ENCODE measurements around the gene CADM2.

Gene CADM2

GRCh38 chr3:85554153-85554552, 595.4 kb downstream of the CADM2 start:
- Mint-ChIP-seq H3K27ac (no peak overlapping the region), H3K36me3 (ENCODE audit: low read depth) (no peaks in the 10 kb centered on the region)

GRCh38 chr3:85560088-85560785, 601.4 kb downstream of the CADM2 start:
- H3K4me3 Mint-ChIP-seq = no peak overlapping the region
- no peaks in the 10 kb centered on the region for H3K36me3 Mint-ChIP-seq (ENCODE audit: low read depth)
- no peaks in the 10 kb centered on the region for H3K27me3 Mint-ChIP-seq (ENCODE audit: low read depth)
- no peaks in the 10 kb centered on the region for H3K9me3 Mint-ChIP-seq
- no peak for TF ChIP-seq CTCF (IDR thresholded peaks at IDR 0.05; ENCODE audit: unreplicated experiment in 3 of 3)
- no peak overlapping the region for H3K27ac Mint-ChIP-seq
- no peaks in the 10 kb centered on the region for H3K4me1 Mint-ChIP-seq

More at GRCh38 chr3:85554153-85554552, 595.4 kb downstream of the CADM2 start:
- Mint-ChIP-seq H3K9me3 (no peaks in the 10 kb centered on the region), H3K4me1 (no peaks in the 10 kb centered on the region), H3K4me3 (no peak overlapping the region), H3K27me3 (ENCODE audit: low read depth) (no peaks in the 10 kb centered on the region)
- TF ChIP-seq CTCF (IDR thresholded peaks at IDR 0.05; ENCODE audit: unreplicated experiment in 3 of 3) = no peak

- no peak overlapping the region for H3K27ac Mint-ChIP-seq
- H3K36me3 Mint-ChIP-seq (ENCODE audit: low read depth) = no peaks in the 10 kb centered on the region
- H3K9me3 Mint-ChIP-seq = no peaks in the 10 kb centered on the region
- H3K4me1 Mint-ChIP-seq = no peaks in the 10 kb centered on the region
- no peaks in the 10 kb centered on the region for H3K27me3 Mint-ChIP-seq (ENCODE audit: low read depth)
- H3K4me3 Mint-ChIP-seq = no peak overlapping the region
- TF ChIP-seq CTCF (IDR thresholded peaks at IDR 0.05; ENCODE audit: unreplicated experiment in 3 of 3) = peak; percentile 49 to 54 (median 50)
Measured at GRCh38 chr3:85567071-85567676, 608.4 kb downstream of the CADM2 start.

GRCh38 chr3:85570819-85571218, 612.0 kb downstream of the CADM2 start:
- no peak for TF ChIP-seq CTCF (IDR thresholded peaks at IDR 0.05; ENCODE audit: unreplicated experiment in 3 of 3)
- Mint-ChIP-seq H3K27ac (no peak overlapping the region), H3K27me3 (ENCODE audit: low read depth) (no peaks in the 10 kb centered on the region), H3K4me3 (no peak overlapping the region), H3K4me1 (peaks cover 5% of the 10 kb centered on the region), H3K36me3 (ENCODE audit: low read depth) (no peaks in the 10 kb centered on the region), H3K9me3 (no peaks in the 10 kb centered on the region)

- no peak overlapping the region for H3K27ac Mint-ChIP-seq
Measured at GRCh38 chr3:85571835-85572234, 613.0 kb downstream of the CADM2 start.

More at GRCh38 chr3:85571835-85572234, 613.0 kb downstream of the CADM2 start:
- TF ChIP-seq CTCF (IDR thresholded peaks at IDR 0.05; ENCODE audit: unreplicated experiment in 3 of 3) = no peak
- Mint-ChIP-seq H3K36me3 (ENCODE audit: low read depth) (no peaks in the 10 kb centered on the region), H3K4me1 (peaks cover 5% of the 10 kb centered on the region), H3K4me3 (no peak overlapping the region), H3K27me3 (ENCODE audit: low read depth) (no peaks in the 10 kb centered on the region), H3K9me3 (peaks cover 2% of the 10 kb centered on the region)
